SK-N-SH (cell line): ENCODE results near the gene COL4A4. TPM values are rescaled to one million over a fixed set of nuclear protein-coding genes. Genes with fewer than 3 reads are reported as not detected.

Source experiments
- CTCF ChIA-PET: fragments of 300-600, 350-600 bp; formaldehyde crosslinking; extraction: SDS; loops from one replicate; lab custom pipeline; 2021; lab: Yijun Ruan, JAX
- POLR2A ChIA-PET: fragments of 350-600 bp; sonication (Branson Sonifier 250); formaldehyde crosslinking; extraction: SDS; loops from one replicate; lab custom pipeline; 2020; ENCODE audit warnings: antibody characterized with exemption, inconsistent platforms; lab: Yijun Ruan, JAX
- DNase-seq: peaks from one replicate; pipeline ENCODE4 v3.0.0; 2012
- H2AFZ ChIP-seq: fragments of 200-600 bp; sonication (generic); 2 replicates; pipeline ENCODE4 v1.8.1; 2016; ENCODE audit warnings: antibody characterized with exemption, mild to moderate bottlenecking, low read depth
- H3F3A ChIP-seq: fragments of 200-600 bp; sonication (generic); replicated peaks from 2 replicates; pipeline ENCODE3; 2016; ENCODE audit warnings: antibody characterized with exemption, mild to moderate bottlenecking; ENCODE audit not compliant: insufficient read depth
- H3K27ac ChIP-seq, 2 experiments: fragments of 200-500 bp in 1 of 2; fragments of 200-600 bp in 1 of 2; sonication (Bioruptor generic) in 1 of 2; sonication (generic), shearing (Covaris generic) in 1 of 2; 2 replicates each; pipeline versions ENCODE4 v1.5.1 to v1.6.1; 2014 to 2016; ENCODE audit warnings: low read depth in 2 of 2, inconsistent platforms in 1 of 2, low read length in 1 of 2, mild to moderate bottlenecking in 1 of 2, mixed read lengths in 1 of 2
- H3K27me3 ChIP-seq: fragments of 200-600 bp; sonication (generic), shearing (Covaris generic); 2 replicates; pipeline ENCODE4 v1.6.1; 2016; ENCODE audit warnings: mixed run types; ENCODE audit not compliant: insufficient read depth
- H3K36me3 ChIP-seq, 2 experiments: fragments of 200-500 bp in 1 of 2; fragments of 200-600 bp in 1 of 2; sonication (Bioruptor generic) in 1 of 2; sonication (generic) in 1 of 2; replicated peaks in 1 of 2; 2 replicates each; pipeline versions ENCODE3 to v1.5.1; 2014 to 2016; ENCODE audit warnings: low read length in 1 of 2, mild to moderate bottlenecking in 1 of 2; ENCODE audit not compliant: insufficient read depth in 2 of 2, control insufficient read depth in 1 of 2
- H3K4me1 ChIP-seq, 2 experiments: fragments of 200-500 bp in 1 of 2; fragments of 200-600 bp in 1 of 2; sonication (Bioruptor generic) in 1 of 2; sonication (generic), shearing (Covaris generic) in 1 of 2; 2 replicates each; pipeline versions ENCODE4 v1.5.1 to v1.6.1; 2014 to 2016; ENCODE audit warnings: low read depth in 1 of 2, low read length in 1 of 2, mixed run types in 1 of 2; ENCODE audit not compliant: insufficient read depth in 2 of 2, control insufficient read depth in 1 of 2
- H3K4me2 ChIP-seq: fragments of 200-600 bp; sonication (generic), shearing (Covaris generic); 2 replicates; pipeline ENCODE4 v1.6.1; 2017; ENCODE audit warnings: mixed run types
- H3K4me3 ChIP-seq, 2 experiments: fragments of 200-500 bp in 1 of 2; fragments of 200-600 bp in 1 of 2; sonication (Bioruptor generic) in 1 of 2; sonication (generic), shearing (Covaris generic) in 1 of 2; 2 replicates each; pipeline versions ENCODE4 v1.5.1 to v1.8.1; 2014 to 2016; ENCODE audit warnings: low read depth in 2 of 2, inconsistent platforms in 1 of 2, low read length in 1 of 2, mild to moderate bottlenecking in 1 of 2, mixed read lengths in 1 of 2, moderate library complexity in 1 of 2
- H3K79me2 ChIP-seq: fragments of 200-600 bp; sonication (generic); 2 replicates; pipeline ENCODE4 v1.8.1; 2017; ENCODE audit warnings: mild to moderate bottlenecking; ENCODE audit not compliant: insufficient read depth
- H3K9ac ChIP-seq: fragments of 200-600 bp; sonication (generic); 2 replicates; pipeline ENCODE4 v1.6.1; 2017; ENCODE audit warnings: mixed run types
- H3K9me2 ChIP-seq: fragments of 200-600 bp; sonication (generic); 2 replicates; pipeline ENCODE4 v1.6.1; 2017; ENCODE audit warnings: mixed run types
- H3K9me3 ChIP-seq: fragments of 200-600 bp; sonication (generic); 2 replicates; pipeline ENCODE4 v1.6.1; 2017; ENCODE audit warnings: mixed run types, mild to moderate bottlenecking, moderate library complexity
- H4K20me1 ChIP-seq: fragments of 200-600 bp; sonication (generic); 2 replicates; pipeline ENCODE4 v1.6.1; 2017; ENCODE audit warnings: mild to moderate bottlenecking, mixed run types; ENCODE audit not compliant: insufficient read depth
- CHD2 ChIP-seq: fragments of 150-350 bp; IDR thresholded peaks from 2 replicates; pipeline ENCODE4 v1.6.1; 2018; ENCODE audit warnings: low read length; ENCODE audit not compliant: partially characterized antibody
- CTCF ChIP-seq: fragments of 200-600 bp; sonication (generic); IDR thresholded peaks from 2 replicates; pipeline ENCODE4 v1.6.1; 2017; ENCODE audit warnings: antibody characterized with exemption, mild to moderate bottlenecking, moderate library complexity
- EP300 ChIP-seq, 2 experiments: IDR thresholded peaks; 2 replicates each; pipeline versions ENCODE4 v1.4.0 to v1.6.1; 2012; ENCODE audit warnings: borderline replicate concordance in 1 of 2, low read depth in 1 of 2, low read length in 1 of 2
- EZH2phosphoT487 ChIP-seq: fragments of 200-600 bp; sonication (generic); IDR thresholded peaks from 2 replicates; pipeline ENCODE4 v1.6.1; 2017; ENCODE audit warnings: low read depth, mixed run types, mild to moderate bottlenecking, antibody characterized with exemption, moderate library complexity, borderline replicate concordance
- FOSL2 ChIP-seq: IDR thresholded peaks from 2 replicates; pipeline ENCODE4 v1.4.0; 2012; ENCODE audit warnings: low read depth, mild to moderate bottlenecking, moderate library complexity, borderline replicate concordance
- FOXJ3 ChIP-seq: sonication (generic); formaldehyde crosslinking; IDR thresholded peaks from 2 replicates; pipeline ENCODE4 v1.5.1; 2020; ENCODE audit warnings: mild to moderate bottlenecking, missing genetic modification reagents
- FOXM1 ChIP-seq: IDR thresholded peaks from 2 replicates; pipeline ENCODE4 v1.4.0; 2012; ENCODE audit warnings: low read depth, mild to moderate bottlenecking
- GABPA ChIP-seq: IDR thresholded peaks from 2 replicates; pipeline ENCODE4 v1.4.0; 2012; ENCODE audit warnings: low read depth, mild to moderate bottlenecking
- MAX ChIP-seq: IDR thresholded peaks from 2 replicates; pipeline ENCODE4 v1.4.0; 2012; ENCODE audit warnings: low read depth
- MEF2A ChIP-seq: IDR thresholded peaks from 2 replicates; pipeline ENCODE4 v1.4.0; 2012; ENCODE audit warnings: low read depth, borderline replicate concordance
- MXI1 ChIP-seq: IDR thresholded peaks from 2 replicates; pipeline ENCODE4 v1.6.1; 2012; ENCODE audit warnings: mild to moderate bottlenecking, low read depth, low read length, improper control_type of control experiment
- PBX3 ChIP-seq: IDR thresholded peaks from 2 replicates; pipeline ENCODE4; 2012
- POLR2AphosphoS5 ChIP-seq: IDR thresholded peaks from 2 replicates; pipeline ENCODE4 v1.6.1; 2012; ENCODE audit warnings: low read depth, low read length
- RCOR1 ChIP-seq: fragments of 150-350 bp; IDR thresholded peaks from 2 replicates; pipeline ENCODE4 v1.6.1; 2017; ENCODE audit warnings: antibody characterized with exemption, low read length
- RXRA ChIP-seq: IDR thresholded peaks from 2 replicates; pipeline ENCODE4 v1.4.0; 2012; ENCODE audit warnings: low read depth, mild to moderate bottlenecking, borderline replicate concordance
- TAF1 ChIP-seq: IDR thresholded peaks from 2 replicates; pipeline ENCODE4 v1.6.1; 2012; ENCODE audit warnings: low read depth, mild to moderate bottlenecking, low read length, moderate library complexity, borderline replicate concordance
- ZBTB33 ChIP-seq: IDR thresholded peaks from 2 replicates; pipeline ENCODE4 v1.4.0; 2012; ENCODE audit warnings: low read depth, borderline replicate concordance
- WGBS: methylation state at CpG from one replicate; pipeline ENCODE4 v1.1.6; 2017; ENCODE audit warnings: low lambda C conversion rate; 5-methylcytosine and 5-hydroxymethylcytosine counted together
- polyA plus RNA-seq, 3 experiments: library from polyadenylated mRNA; depleted of rRNA; stranded (reverse); fragments of >200 nt; gene quantifications; 2 replicates each; pipeline ENCODE4 v1.2.3, GENCODE V29; 2012

Gene COL4A4
- polyA plus RNA-seq, 1 of the 3 experiments (the other 2 are of a cell fraction): not detected

- Histone ChIP-seq H3K27ac (no peak overlapping the region), H3F3A (no peaks in the 10 kb centered on the region), H2AFZ (no peak overlapping the region), H3K4me3 (no peak overlapping the region), H3K36me3 (no peaks in the 10 kb centered on the region), H3K79me2 (no peaks in the 10 kb centered on the region), H3K4me1 (peaks cover 0 to under 1% of the 10 kb centered on the region in 2 experiments; a peak in 1 of 4 replicates), H3K9ac (no peak overlapping the region), H4K20me1 (no peaks in the 10 kb centered on the region), H3K9me3 (no peaks in the 10 kb centered on the region), H3K4me2 (no peak overlapping the region), H3K9me2 (no peaks in the 10 kb centered on the region), H3K27me3 (no peaks in the 10 kb centered on the region)
- TF ChIP-seq POLR2AphosphoS5 (no peak), TAF1 (no peak), MAX (no peak), FOXM1 (no peak), FOXJ3 (CRISPR knock-in tag) (no peak), MEF2A (no peak), ZBTB33 (no peak), EZH2phosphoT487 (no peak), GABPA (no peak), CHD2 (no peak), RXRA (no peak), EP300 (IDR thresholded peaks at IDR 0.05; ENCODE audit: borderline replicate concordance in 1 of 2, low read depth in 1 of 2, low read length in 1 of 2) (no peak), FOSL2 (no peak), PBX3 (no peak), RCOR1 (no peak), MXI1 (no peak), CTCF (no peak)
- 33% methylated on average over 2 of the region's 2 CpGs for WGBS
- ChIA-PET POLR2A (no interaction called here), CTCF (interaction anchor here (4.0 kb wide), 1 partner anchor 14 kb away, joined by 30 read pairs; no protein-coding TSS in a partner anchor)
- DNase-seq: no peak
Measured at GRCh38 chr2:227020416-227020815, 143.6 kb downstream of the COL4A4 start.
